ENCODE results near the gene PACS1.

Gene PACS1

GRCh38 chr11:66204412-66204811 is 134.3 kb downstream of the PACS1 start:
- no peaks in the 10 kb centered on the region for H3K9me2 ChIP-seq (replicated peaks; ENCODE audit: insufficient read depth, low read length)
- H3K27me3 ChIP-seq (replicated peaks; ENCODE audit: insufficient read depth, low read length), result no peaks in the 10 kb centered on the region
- no peak overlapping the region for H2AFZ ChIP-seq (ENCODE audit: low read length)
- no peak overlapping the region for H3K27ac ChIP-seq (ENCODE audit: low read length)
- H3K79me2 ChIP-seq (ENCODE audit: low read length), result no peaks in the 10 kb centered on the region
- no peaks in the 10 kb centered on the region for H3K4me1 ChIP-seq (ENCODE audit: low read length)
- H3K36me3 ChIP-seq (replicated peaks; ENCODE audit: insufficient read depth, low read length), result no peaks in the 10 kb centered on the region
- no peak for DNase-seq
- TF ChIP-seq EZH2phosphoT487 (IDR thresholded peaks at IDR 0.05; ENCODE audit: low read length), result no peak
- no peaks in the 10 kb centered on the region for H3F3A ChIP-seq (ENCODE audit: insufficient read depth, low read length)
- no peak overlapping the region for H3K4me3 ChIP-seq (ENCODE audit: low read length)
- no peak overlapping the region for H3K4me2 ChIP-seq (ENCODE audit: low read depth, low read length)
- H3K9ac ChIP-seq (ENCODE audit: low read length), result no peak overlapping the region
- H4K20me1 ChIP-seq (ENCODE audit: insufficient read depth, low read length), result no peaks in the 10 kb centered on the region
- H3K9me3 ChIP-seq (replicated peaks; ENCODE audit: insufficient read depth, low read length), result no peaks in the 10 kb centered on the region

GRCh38 chr11:66207816-66208215 is 137.7 kb downstream of the PACS1 start:
- Histone ChIP-seq H2AFZ (ENCODE audit: low read length) (no peak overlapping the region), H3K4me1 (ENCODE audit: low read length) (no peaks in the 10 kb centered on the region), H3K9me3 (replicated peaks; ENCODE audit: insufficient read depth, low read length) (no peaks in the 10 kb centered on the region), H3K36me3 (replicated peaks; ENCODE audit: insufficient read depth, low read length) (no peaks in the 10 kb centered on the region), H3K27me3 (replicated peaks; ENCODE audit: insufficient read depth, low read length) (no peaks in the 10 kb centered on the region), H3K27ac (ENCODE audit: low read length) (no peak overlapping the region), H3K9me2 (replicated peaks; ENCODE audit: insufficient read depth, low read length) (no peaks in the 10 kb centered on the region), H3K4me3 (ENCODE audit: low read length) (no peak overlapping the region), H4K20me1 (ENCODE audit: insufficient read depth, low read length) (no peaks in the 10 kb centered on the region), H3K9ac (ENCODE audit: low read length) (no peak overlapping the region), H3F3A (ENCODE audit: insufficient read depth, low read length) (no peaks in the 10 kb centered on the region), H3K4me2 (ENCODE audit: low read depth, low read length) (no peak overlapping the region), H3K79me2 (ENCODE audit: low read length) (no peaks in the 10 kb centered on the region)
- TF ChIP-seq CTCF (IDR thresholded peaks at IDR 0.05; ENCODE audit: low read length), result no peak
- no peak for TF ChIP-seq EZH2phosphoT487 (IDR thresholded peaks at IDR 0.05; ENCODE audit: low read length)
- TF ChIP-seq EZH2 (optimal IDR thresholded peaks at IDR 0.05; ENCODE audit: low read depth, low read length), result no peak
- DNase-seq, result no peak

- Histone ChIP-seq H3F3A (ENCODE audit: insufficient read depth, low read length) (no peaks in the 10 kb centered on the region), H3K9ac (ENCODE audit: low read length) (no peak overlapping the region), H3K27me3 (replicated peaks; ENCODE audit: insufficient read depth, low read length) (no peaks in the 10 kb centered on the region), H3K9me3 (replicated peaks; ENCODE audit: insufficient read depth, low read length) (no peaks in the 10 kb centered on the region), H2AFZ (ENCODE audit: low read length) (no peak overlapping the region), H3K79me2 (ENCODE audit: low read length) (no peaks in the 10 kb centered on the region), H3K36me3 (replicated peaks; ENCODE audit: insufficient read depth, low read length) (no peaks in the 10 kb centered on the region), H4K20me1 (ENCODE audit: insufficient read depth, low read length) (no peaks in the 10 kb centered on the region), H3K27ac (ENCODE audit: low read length) (no peak overlapping the region), H3K4me2 (ENCODE audit: low read depth, low read length) (no peak overlapping the region), H3K4me1 (ENCODE audit: low read length) (no peaks in the 10 kb centered on the region), H3K9me2 (replicated peaks; ENCODE audit: insufficient read depth, low read length) (no peaks in the 10 kb centered on the region), H3K4me3 (ENCODE audit: low read length) (no peak overlapping the region)
- TF ChIP-seq EZH2 (optimal IDR thresholded peaks at IDR 0.05; ENCODE audit: low read depth, low read length) (no peak), EZH2phosphoT487 (IDR thresholded peaks at IDR 0.05; ENCODE audit: low read length) (no peak), CTCF (IDR thresholded peaks at IDR 0.05; ENCODE audit: low read length) (no peak)
- no peak for DNase-seq
Observed at GRCh38 chr11:66211100-66211499, 141.0 kb downstream of the PACS1 start.

GRCh38 chr11:66216911-66217310 is 146.8 kb downstream of the PACS1 start:
- H3K36me3 ChIP-seq (replicated peaks; ENCODE audit: insufficient read depth, low read length), result no peaks in the 10 kb centered on the region
- TF ChIP-seq EZH2 (optimal IDR thresholded peaks at IDR 0.05; ENCODE audit: low read depth, low read length), result no peak
- TF ChIP-seq EZH2phosphoT487 (IDR thresholded peaks at IDR 0.05; ENCODE audit: low read length), result no peak
- TF ChIP-seq CTCF (IDR thresholded peaks at IDR 0.05; ENCODE audit: low read length), result no peak
- no peak for DNase-seq

More at GRCh38 chr11:66216911-66217310, 146.8 kb downstream of the PACS1 start:
- H3K79me2 ChIP-seq (ENCODE audit: low read length), result no peaks in the 10 kb centered on the region
- H3K4me3 ChIP-seq (ENCODE audit: low read length), result no peak overlapping the region
- no peaks in the 10 kb centered on the region for H4K20me1 ChIP-seq (ENCODE audit: insufficient read depth, low read length)
- H3K27ac ChIP-seq (ENCODE audit: low read length), result no peak overlapping the region
- H3K27me3 ChIP-seq (replicated peaks; ENCODE audit: insufficient read depth, low read length), result no peaks in the 10 kb centered on the region
- H3K4me1 ChIP-seq (ENCODE audit: low read length), result peaks cover 8% of the 10 kb centered on the region
- no peaks in the 10 kb centered on the region for H3K9me2 ChIP-seq (replicated peaks; ENCODE audit: insufficient read depth, low read length)
- H3F3A ChIP-seq (ENCODE audit: insufficient read depth, low read length), result peaks cover 7% of the 10 kb centered on the region
- H2AFZ ChIP-seq (ENCODE audit: low read length), result no peak overlapping the region
- no peak overlapping the region for H3K9ac ChIP-seq (ENCODE audit: low read length)
- no peaks in the 10 kb centered on the region for H3K9me3 ChIP-seq (replicated peaks; ENCODE audit: insufficient read depth, low read length)
- no peak overlapping the region for H3K4me2 ChIP-seq (ENCODE audit: low read depth, low read length)

Measured in MM.1S (cell line).